Effector memory CD8-positive, alpha-beta T cell (primary cell): ENCODE measurements around the gene DTNB.

Source experiments
- ATAC-seq: fragments of 150-1000 bp; cut with Tn5 transposase; replicated peaks from 2 replicates; pipeline ENCODE4 v1.10.0; 2021; ENCODE audit warnings: mild to moderate bottlenecking, moderate library complexity
- DNase-seq, 3 experiments: peaks; one replicate each; pipeline ENCODE4 v3.0.0; 2021
- H3K27ac Mint-ChIP-seq, 2 donors: one replicate each; pipeline ENCODE4 v1.8.0; 2022; ENCODE audit warnings: mild to moderate bottlenecking in 2 of 2, mixed read lengths in 2 of 2, moderate library complexity in 2 of 2
- H3K27me3 Mint-ChIP-seq, 2 donors: one replicate each; pipeline ENCODE4 v1.8.0; 2022; ENCODE audit warnings: mixed read lengths in 2 of 2
- H3K36me3 Mint-ChIP-seq: one replicate; pipeline ENCODE4 v1.8.0; 2022; ENCODE audit warnings: mild to moderate bottlenecking, moderate library complexity, mixed read lengths; ENCODE audit not compliant: insufficient read depth
- H3K4me1 Mint-ChIP-seq, 2 donors: one replicate each; pipeline ENCODE4 v1.8.0; 2022; ENCODE audit warnings: low read depth in 2 of 2, mixed read lengths in 2 of 2
- H3K4me3 Mint-ChIP-seq, 2 donors: one replicate each; pipeline ENCODE4 v1.8.0; 2022; ENCODE audit warnings: mild to moderate bottlenecking in 2 of 2, mixed read lengths in 2 of 2, moderate library complexity in 2 of 2
- H3K9me3 Mint-ChIP-seq, 2 donors: one replicate each; pipeline ENCODE4 v1.8.0; 2022; ENCODE audit warnings: mixed read lengths in 2 of 2

DTNB gene

DNA sequence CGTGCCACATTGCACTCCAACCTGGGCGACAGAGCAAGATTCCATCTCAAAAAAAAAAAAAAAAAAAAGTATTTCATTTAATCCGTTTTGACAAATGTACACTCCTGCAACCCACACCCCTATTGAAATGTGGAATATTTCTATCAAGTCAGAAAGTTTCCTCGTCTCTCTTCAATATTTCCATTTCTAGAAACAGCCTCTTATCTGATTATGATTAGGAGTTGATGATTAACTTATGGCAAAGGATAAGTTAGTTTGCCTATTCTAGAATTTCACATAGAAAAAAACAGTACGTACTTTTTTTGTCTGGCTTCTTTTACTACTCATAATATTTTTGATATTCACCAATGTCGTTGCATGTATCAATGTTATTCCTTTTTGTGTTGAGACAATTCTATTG lies 224.6 kb downstream of the DTNB start:
- Mint-ChIP-seq H3K4me3 (no peak overlapping the region), H3K4me1 (no peaks in the 10 kb centered on the region), H3K9me3 (no peaks in the 10 kb centered on the region), H3K27ac (no peak overlapping the region), H3K27me3 (no peaks in the 10 kb centered on the region), H3K36me3 (peaks cover 19% of the 10 kb centered on the region)
- no peak for DNase-seq
- ATAC-seq, result no peak

DNA sequence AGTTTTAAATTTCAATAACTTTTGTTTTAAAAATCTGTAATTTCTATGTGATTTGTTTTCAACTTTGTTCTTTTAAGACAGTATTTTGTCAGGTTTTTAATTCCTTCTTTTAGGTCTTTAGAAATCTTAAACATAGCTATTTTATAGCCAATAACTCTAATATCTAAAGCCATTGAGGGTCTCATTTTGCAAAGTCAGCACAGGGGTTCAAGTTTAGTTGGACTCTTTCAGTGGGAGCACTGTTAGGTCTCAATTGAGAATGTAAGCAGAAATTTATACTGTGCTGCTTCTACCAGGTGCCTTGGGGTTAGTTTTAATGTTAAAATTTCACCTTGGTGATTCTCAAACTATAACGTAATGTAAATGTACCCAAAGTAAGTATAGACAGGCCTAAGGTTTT lies 226.4 kb downstream of the DTNB start:
- no peak for ATAC-seq
- no peak for DNase-seq
- H3K27me3 Mint-ChIP-seq, result no peaks in the 10 kb centered on the region
- no peak overlapping the region for H3K4me3 Mint-ChIP-seq
- H3K36me3 Mint-ChIP-seq, result peaks cover 16% of the 10 kb centered on the region
- H3K9me3 Mint-ChIP-seq, result no peaks in the 10 kb centered on the region
- no peaks in the 10 kb centered on the region for H3K4me1 Mint-ChIP-seq
- no peak overlapping the region for H3K27ac Mint-ChIP-seq

DNA sequence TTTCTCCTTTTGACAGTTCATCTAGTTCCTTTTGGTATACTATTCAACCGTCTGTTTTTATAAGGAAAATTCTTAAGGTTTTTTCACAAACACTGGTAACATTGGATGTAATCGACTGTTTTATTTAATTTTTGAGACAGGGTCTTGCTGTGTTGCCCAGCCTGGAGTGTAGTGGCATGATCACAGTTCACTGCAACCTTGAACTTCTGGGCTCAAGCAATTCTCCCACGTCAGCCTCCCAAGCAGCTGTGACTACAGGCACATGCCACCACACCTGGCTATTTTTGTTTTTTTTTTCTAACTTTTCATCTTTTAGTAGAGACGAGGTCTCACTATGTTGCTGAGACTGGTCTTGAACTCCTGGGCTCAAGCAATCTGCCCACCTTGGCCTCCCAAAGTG lies 227.3 kb downstream of the DTNB start:
- no peaks in the 10 kb centered on the region for H3K4me1 Mint-ChIP-seq
- ATAC-seq, result no peak
- peaks cover 12% of the 10 kb centered on the region for H3K36me3 Mint-ChIP-seq
- no peaks in the 10 kb centered on the region for H3K9me3 Mint-ChIP-seq
- H3K27me3 Mint-ChIP-seq, result no peaks in the 10 kb centered on the region
- no peak overlapping the region for H3K4me3 Mint-ChIP-seq
- DNase-seq, result no peak
- H3K27ac Mint-ChIP-seq, result no peak overlapping the region

DNA sequence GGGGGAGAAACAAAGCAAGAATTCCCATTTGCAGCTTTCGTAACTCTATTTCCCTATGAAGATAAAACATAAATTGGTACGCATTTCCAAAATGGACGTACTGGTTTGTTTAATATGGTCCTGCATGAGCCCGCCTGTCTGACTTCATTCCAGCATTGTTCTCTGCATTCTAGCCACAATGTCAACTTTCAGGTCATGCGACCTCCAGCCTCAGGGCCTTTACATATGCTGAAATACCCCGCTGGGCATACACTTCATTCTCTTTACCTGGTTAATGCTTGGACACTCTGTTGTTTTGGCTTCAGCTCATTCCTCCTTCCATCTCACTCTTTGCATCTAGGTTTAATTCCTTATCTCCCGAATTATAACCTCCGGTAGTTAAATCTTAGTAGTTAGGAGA lies 227.9 kb downstream of the DTNB start:
- H3K27ac Mint-ChIP-seq, result no peak overlapping the region
- H3K9me3 Mint-ChIP-seq, result no peaks in the 10 kb centered on the region
- DNase-seq (no peak), ATAC-seq (no peak)
- no peak overlapping the region for H3K4me3 Mint-ChIP-seq
- H3K36me3 Mint-ChIP-seq, result peaks cover 12% of the 10 kb centered on the region
- no peaks in the 10 kb centered on the region for H3K4me1 Mint-ChIP-seq
- H3K27me3 Mint-ChIP-seq, result no peaks in the 10 kb centered on the region

DNA sequence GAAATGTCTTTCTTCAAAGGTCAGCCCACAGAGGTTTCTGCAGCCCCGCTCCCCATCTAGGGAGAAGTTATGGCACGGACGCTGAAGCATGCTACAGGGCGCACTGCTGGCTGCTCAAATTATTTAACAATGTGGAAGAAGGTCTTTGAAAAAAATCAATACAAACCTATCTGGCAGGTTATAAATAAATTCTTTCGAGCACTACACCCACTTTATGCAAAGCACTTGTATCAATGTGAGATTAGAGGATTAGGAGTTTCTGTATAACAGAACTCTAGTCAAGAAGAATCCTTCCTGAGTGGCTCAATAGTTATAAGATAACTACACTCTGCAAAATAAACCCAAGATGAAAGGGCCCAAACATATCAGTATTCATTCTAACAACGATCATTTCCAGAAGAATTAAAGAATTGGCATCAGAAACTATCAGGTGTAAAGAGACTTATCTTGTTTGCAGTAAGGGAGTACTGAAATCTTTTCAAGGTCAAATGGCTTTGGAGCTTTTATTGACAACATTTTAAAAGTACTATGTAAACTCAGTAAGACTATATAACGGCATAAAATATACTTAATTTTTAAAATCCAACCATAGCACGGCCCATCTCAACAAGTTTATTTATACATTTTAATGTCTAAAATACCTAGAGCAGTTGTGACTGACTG lies 228.6 kb downstream of the DTNB start:
- no peaks in the 10 kb centered on the region for H3K4me1 Mint-ChIP-seq
- no peaks in the 10 kb centered on the region for H3K27me3 Mint-ChIP-seq
- no peak overlapping the region for H3K27ac Mint-ChIP-seq
- H3K9me3 Mint-ChIP-seq, result no peaks in the 10 kb centered on the region
- H3K36me3 Mint-ChIP-seq, result peaks cover 12% of the 10 kb centered on the region
- ATAC-seq, result no peak
- no peak overlapping the region for H3K4me3 Mint-ChIP-seq
- no peak for DNase-seq

DNA sequence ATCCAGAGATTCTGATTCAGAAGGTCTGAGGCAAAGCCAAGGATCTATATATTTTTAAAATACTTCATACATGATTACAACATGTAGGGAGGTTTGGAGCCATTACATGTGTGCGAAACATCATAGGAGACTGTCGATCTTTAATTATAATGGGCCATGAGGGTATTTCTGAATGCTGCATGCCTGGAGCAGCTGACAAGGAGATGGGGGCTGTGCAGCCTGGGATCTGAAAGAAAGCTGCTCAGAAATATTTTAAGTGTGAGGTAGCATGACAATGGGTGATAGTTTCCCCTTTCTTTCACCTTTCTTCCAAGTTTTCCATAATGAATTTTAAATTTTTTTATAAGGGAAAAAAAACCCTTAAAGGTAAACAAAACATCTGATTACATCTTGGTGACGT lies 229.6 kb downstream of the DTNB start:
- H3K27me3 Mint-ChIP-seq, result no peaks in the 10 kb centered on the region
- H3K4me3 Mint-ChIP-seq, result no peak overlapping the region
- no peak overlapping the region for H3K27ac Mint-ChIP-seq
- no peak for ATAC-seq
- DNase-seq, result no peak
- H3K4me1 Mint-ChIP-seq, result no peaks in the 10 kb centered on the region
- H3K36me3 Mint-ChIP-seq, result peaks cover 12% of the 10 kb centered on the region
- H3K9me3 Mint-ChIP-seq, result no peaks in the 10 kb centered on the region

DNA sequence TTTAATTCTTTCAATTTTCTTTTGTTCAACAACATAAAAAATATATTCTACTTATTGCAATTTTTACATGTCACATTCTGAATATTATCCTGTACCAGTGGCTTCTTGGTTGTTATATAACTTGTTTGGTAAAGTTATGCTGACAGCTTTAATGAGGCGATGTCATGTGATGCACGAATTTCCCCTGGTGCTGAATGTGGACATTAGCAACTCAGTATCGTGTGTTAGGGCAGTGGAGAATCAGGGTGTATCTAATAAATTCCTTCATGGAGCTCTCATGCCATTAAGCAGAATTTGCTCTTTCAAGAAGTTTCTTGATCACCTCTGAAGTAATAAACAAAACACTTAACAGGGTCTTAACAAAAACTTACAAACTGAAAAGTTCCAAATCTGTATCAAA lies 232.0 kb downstream of the DTNB start:
- H3K9me3 Mint-ChIP-seq, result no peaks in the 10 kb centered on the region
- H3K4me1 Mint-ChIP-seq, result no peaks in the 10 kb centered on the region
- ATAC-seq, result no peak

DNA sequence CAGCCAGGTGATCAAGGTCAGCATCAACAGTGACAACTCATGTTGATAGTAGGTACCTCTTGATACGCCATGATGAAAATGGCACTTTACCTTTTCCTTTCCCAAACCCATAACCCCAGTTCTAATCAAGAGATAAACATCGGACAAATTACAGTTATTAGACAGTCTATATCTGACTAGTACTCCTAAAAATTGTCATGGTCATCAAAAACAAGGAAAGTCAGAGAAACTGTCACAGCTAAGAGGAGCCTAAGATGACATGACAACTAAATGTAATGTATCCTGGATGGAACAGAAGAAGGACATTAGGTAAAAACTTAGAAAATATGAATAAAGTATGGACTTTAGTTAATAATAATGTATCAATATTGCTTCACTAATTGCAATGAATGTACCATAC lies 234.6 kb downstream of the DTNB start:
- H3K27me3 Mint-ChIP-seq, result no peaks in the 10 kb centered on the region
- no peak overlapping the region for H3K27ac Mint-ChIP-seq
- H3K36me3 Mint-ChIP-seq, result peaks cover 6% of the 10 kb centered on the region
- H3K4me3 Mint-ChIP-seq, result no peak overlapping the region
- no peaks in the 10 kb centered on the region for H3K9me3 Mint-ChIP-seq
- no peak for DNase-seq
- no peaks in the 10 kb centered on the region for H3K4me1 Mint-ChIP-seq
- ATAC-seq, result no peak

More for the DNA sequence above, 232.0 kb downstream of the DTNB start:
- no peak for DNase-seq
- Mint-ChIP-seq H3K27ac (no peak overlapping the region), H3K27me3 (no peaks in the 10 kb centered on the region), H3K36me3 (peaks cover 13% of the 10 kb centered on the region), H3K4me3 (no peak overlapping the region)

DNA sequence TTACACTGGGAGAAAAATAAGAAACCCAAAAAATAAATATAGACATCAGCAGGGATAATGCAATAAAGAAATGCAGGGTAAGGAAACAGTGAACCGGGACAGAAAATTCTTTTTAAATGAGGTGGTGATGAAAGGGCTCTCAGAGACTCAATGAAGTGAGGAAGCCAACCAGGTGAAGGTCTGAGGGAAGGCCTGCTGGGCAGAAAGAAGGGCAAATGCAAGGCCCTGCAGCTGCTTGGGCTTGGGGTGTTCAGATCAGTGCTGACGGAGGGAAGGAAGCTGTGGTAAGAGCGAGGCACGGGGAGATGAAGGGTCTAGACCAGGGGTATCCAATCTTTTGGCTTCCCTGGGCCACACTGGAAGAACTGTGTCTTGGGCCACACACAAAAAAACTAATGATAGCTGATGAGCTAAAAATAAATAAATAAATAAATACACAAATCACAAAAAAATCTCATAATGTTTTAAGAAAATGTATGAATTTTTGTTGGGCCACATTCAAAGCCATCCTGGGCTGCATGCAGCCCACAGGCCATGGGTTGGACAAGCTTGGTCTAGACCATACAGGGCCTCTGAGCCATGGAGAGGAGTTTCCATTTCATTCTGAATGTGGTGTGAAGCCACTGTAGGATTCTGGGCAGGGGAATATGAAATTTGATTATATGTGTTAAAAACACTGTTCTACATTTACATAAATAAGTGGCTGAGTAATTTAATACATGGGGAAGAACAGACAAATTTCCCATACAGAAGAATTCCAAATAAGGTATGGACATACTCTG lies 235.3 kb downstream of the DTNB start:
- Mint-ChIP-seq H3K4me3 (no peak overlapping the region), H3K27me3 (no peaks in the 10 kb centered on the region), H3K27ac (no peak overlapping the region), H3K9me3 (no peaks in the 10 kb centered on the region), H3K36me3 (peaks cover 11% of the 10 kb centered on the region), H3K4me1 (no peaks in the 10 kb centered on the region)
- no peak for ATAC-seq
- no peak for DNase-seq

DNA sequence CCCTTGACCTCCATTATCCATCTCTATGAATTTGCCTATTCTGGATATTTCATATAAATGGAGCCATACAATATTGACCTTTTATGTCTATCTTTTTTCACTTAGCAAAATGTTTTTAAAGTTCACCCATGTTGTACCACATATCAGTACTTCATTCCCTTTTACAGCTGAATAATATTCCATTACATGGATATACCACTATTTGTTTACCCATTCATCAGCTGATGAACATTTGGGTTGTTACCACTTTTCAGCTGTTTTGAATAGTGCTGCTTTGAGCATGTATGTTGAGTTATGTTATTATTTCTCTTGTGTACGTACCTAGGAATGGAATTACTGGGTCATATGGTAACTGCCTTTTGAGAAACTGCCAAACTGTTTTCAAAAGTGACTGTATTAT lies 238.0 kb downstream of the DTNB start:
- DNase-seq (no peak), ATAC-seq (no peak)
- Mint-ChIP-seq H3K27me3 (no peaks in the 10 kb centered on the region), H3K4me3 (no peak overlapping the region), H3K4me1 (peaks cover 2 to 13% of the 10 kb centered on the region in 2 donors), H3K27ac (no peak overlapping the region), H3K9me3 (no peaks in the 10 kb centered on the region), H3K36me3 (peaks cover 14% of the 10 kb centered on the region)

DNA sequence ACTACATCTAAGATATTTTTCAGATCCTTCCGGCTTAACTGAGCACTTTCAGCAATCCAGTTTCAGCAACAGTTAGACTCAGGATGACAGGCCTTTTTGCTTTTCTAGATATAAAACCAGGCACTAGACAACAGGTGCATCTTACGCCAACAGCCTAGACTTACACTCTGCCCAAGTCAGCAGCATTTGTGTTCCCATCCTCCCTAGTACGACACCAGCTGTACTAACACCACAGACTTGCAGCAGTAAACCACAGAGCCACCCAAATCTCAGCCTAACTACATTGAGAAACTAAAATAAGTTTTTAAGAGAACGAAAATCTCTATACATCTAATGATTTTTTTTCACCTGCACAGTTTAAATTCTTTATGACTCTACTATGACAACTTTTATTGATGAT lies 241.8 kb downstream of the DTNB start:
- Mint-ChIP-seq H3K4me3 (no peak overlapping the region), H3K27ac (peak overlapping the region in 1 of 2 donors; percentile 26)

DNA sequence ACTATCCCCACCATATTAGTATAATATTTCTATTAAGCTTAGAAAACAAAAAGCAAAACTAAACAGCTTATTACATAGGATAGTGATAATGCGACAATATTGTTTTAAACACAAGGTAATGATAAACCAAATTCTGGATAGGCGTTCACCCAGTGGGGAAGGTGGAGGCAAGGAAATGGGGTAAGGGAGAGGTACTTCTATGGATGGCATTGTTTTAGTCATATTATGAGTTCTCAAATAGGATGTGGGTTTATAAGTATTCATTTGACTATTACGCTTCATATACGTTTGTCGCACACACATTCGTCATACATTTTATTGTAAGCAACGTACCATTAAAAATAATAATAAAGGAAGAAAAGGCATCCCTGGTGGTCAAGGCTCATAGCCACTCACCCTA lies 242.8 kb downstream of the DTNB start:
- peaks cover 10% of the 10 kb centered on the region for H3K36me3 Mint-ChIP-seq
- ATAC-seq, result no peak

More for the DNA sequence above, 241.8 kb downstream of the DTNB start:
- no peaks in the 10 kb centered on the region for H3K27me3 Mint-ChIP-seq
- H3K9me3 Mint-ChIP-seq, result no peaks in the 10 kb centered on the region
- H3K4me1 Mint-ChIP-seq, result peaks cover 2 to 13% of the 10 kb centered on the region in 2 donors
- ATAC-seq (no peak), DNase-seq (no peak)
- peaks cover 10% of the 10 kb centered on the region for H3K36me3 Mint-ChIP-seq

DNA sequence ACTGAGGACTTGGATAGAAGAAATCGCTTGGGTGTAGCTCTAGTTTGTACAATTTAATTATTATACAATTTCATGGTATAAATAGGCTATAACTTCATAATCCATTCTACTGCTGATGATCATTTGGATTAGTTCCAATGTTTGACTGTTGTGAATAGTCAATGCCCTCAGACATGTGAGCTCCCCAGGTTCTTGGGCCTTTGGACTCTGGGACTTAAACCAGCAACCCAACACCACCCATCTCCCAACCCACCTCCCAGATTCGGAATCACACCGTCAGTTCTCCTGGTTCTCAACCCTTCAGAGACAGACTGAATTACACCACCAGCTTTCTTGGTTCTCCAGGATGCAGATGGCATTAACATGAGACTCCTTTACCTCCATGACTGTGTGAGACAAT lies 247.1 kb downstream of the DTNB start:
- DNase-seq, result no peak
- H3K27ac Mint-ChIP-seq, result no peak overlapping the region
- H3K36me3 Mint-ChIP-seq, result peaks cover 5% of the 10 kb centered on the region
- no peak overlapping the region for H3K4me3 Mint-ChIP-seq
- no peaks in the 10 kb centered on the region for H3K27me3 Mint-ChIP-seq
- H3K9me3 Mint-ChIP-seq, result no peaks in the 10 kb centered on the region
- ATAC-seq, result no peak
- peaks cover 0 to 2% of the 10 kb centered on the region in 2 donors for H3K4me1 Mint-ChIP-seq

More for the DNA sequence above, 242.8 kb downstream of the DTNB start:
- Mint-ChIP-seq H3K4me1 (peaks cover 2 to 13% of the 10 kb centered on the region in 2 donors), H3K4me3 (no peak overlapping the region), H3K27me3 (no peaks in the 10 kb centered on the region), H3K27ac (peak overlapping the region in 1 of 2 donors; percentile 64), H3K9me3 (no peaks in the 10 kb centered on the region)
- no peak for DNase-seq

DNA sequence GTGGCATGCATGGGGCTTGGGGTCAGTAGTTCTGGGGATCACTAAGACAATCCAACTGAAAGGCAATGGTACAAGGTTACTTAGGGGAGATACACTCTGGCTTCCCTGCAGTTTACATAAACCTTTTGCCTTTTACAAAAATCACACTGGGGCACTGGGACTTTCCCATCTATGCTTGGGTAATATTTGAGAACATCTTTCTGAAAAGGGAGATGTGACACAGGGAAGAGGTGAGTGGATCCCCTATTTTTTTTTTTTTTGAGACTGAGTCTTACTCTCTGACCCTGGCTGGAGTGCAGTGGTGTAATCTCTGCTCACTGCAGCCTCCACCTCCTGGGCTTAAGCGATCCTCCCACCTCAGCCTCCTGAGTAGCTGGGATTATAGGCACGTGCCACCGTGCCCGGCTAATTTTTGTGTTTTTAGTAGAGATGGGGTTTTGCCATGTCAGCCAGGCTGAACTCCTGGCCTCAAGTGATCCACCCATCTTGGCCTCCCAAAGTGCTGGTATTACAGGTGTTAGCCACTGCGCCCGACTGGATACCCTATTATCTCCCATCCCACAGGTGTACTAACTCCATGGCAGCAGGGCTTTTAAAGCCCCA lies 248.8 kb downstream of the DTNB start:
- peaks cover 3% of the 10 kb centered on the region for H3K36me3 Mint-ChIP-seq
- DNase-seq, result no peak
- H3K4me3 Mint-ChIP-seq, result no peak overlapping the region
- no peak for ATAC-seq
- no peaks in the 10 kb centered on the region for H3K9me3 Mint-ChIP-seq
- no peaks in the 10 kb centered on the region for H3K27me3 Mint-ChIP-seq
- peak overlapping the region in 1 of 2 donors; percentile 23 for H3K27ac Mint-ChIP-seq
- no peaks in the 10 kb centered on the region for H3K4me1 Mint-ChIP-seq
